HG02678 (cell line): Measurements from ENCODE around the gene MAP3K14.
"Not testable (repeated sequence)": the region's sequence is repeated elsewhere in the genome, so short reads cannot be mapped to it uniquely, and the experiment has no call there.

Experiments
- ATAC-seq: cut with Tn5 transposase; IDR thresholded peaks from one replicate; pipeline ENCODE4 v1.9.1; 2021; ENCODE audit warnings: mild to moderate bottlenecking, moderate library complexity; ENCODE audit not compliant: unreplicated experiment

Gene MAP3K14

DNA sequence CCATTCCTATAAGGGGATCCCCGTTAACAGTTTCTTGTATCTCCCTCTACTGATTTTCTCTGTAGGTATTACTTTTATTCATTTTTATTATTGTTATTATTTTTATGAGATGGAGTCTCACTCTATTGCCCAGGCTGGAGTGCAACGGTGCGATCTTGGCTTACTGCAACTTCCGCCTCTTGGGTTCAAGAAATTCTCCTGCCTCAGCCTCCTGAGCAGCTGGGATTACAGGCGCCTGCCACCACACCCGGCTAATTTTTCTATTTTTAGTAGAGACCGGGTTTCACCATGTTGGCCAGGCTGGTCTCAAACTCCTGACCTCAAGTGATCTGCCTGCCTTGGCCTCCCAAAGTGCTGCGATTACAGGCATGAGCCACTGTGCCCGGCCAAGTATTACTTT, 14.6 kb downstream of the MAP3K14 start:
- not testable (repeated sequence) for ATAC-seq

DNA sequence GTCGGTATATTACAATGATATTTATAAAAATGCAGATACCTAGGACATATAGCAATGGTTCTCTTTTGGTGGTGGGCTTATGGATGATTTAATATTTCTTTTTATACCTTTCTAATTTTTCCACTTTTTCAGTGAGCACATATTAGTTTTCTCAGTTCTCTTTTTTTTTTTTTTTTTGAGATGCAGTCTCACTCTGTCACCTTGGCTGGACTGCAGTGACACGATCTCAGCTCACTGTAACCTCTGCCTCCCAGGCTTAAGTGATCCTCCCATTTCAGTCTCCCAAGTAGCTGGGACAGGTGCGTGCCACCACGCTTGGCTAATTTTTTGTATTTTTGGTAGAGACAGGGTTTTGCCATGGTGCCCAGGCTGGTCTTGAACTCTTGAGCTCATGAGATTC, 15.1 kb downstream of the MAP3K14 start:
- no peak for ATAC-seq

DNA sequence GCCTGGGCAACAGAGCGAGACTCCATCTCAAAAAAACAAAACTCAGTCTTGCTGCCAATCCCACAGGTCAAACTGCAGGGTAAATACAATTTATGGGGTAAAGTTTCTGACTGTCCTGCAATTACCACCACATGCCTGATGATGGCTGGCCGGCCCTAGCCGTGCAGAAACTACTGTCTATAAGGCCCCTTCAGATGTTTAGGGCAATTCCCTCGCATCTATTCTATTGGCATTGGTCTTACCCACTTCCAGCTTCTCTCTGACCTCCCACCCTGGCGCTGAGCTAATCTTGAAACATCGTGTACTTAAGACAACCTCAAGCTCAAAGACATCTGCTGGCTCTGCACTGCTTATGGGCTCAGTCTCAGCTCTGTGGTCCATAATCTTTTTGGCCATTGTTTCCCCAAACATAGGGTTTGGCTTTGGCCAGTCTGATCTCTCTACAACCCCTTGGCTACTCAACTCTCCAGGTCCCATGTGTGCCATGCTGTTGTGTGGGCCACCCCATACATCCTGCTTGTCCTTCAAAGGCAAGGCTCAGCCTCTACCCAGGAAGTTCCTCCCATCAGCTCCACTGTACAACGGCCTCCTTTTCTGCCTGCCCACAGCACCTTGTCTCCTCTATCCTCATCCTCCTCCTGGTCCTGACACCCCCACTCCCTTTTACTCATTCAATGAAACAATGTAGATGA, 16.6 kb downstream of the MAP3K14 start:
- ATAC-seq: no peak

DNA sequence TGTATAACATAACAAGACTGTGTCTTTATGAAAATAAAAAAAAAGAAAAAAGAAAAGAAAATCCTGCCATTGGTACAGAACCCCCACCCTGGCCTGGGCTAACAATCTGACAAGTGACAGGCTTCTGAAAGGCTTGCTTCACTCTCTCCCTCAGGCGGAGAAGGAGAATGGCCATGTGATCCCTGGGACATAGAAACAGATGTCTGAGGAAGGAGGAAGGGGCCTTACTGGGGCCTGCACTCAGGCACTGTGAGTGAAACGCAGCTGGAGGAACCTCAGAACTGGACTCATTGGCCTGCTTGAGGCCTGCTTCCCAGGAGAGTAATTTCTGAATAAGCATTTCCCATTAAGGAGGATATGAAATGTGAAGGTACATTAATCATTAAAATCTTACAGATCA, 17.5 kb downstream of the MAP3K14 start:
- ATAC-seq: no peak

DNA sequence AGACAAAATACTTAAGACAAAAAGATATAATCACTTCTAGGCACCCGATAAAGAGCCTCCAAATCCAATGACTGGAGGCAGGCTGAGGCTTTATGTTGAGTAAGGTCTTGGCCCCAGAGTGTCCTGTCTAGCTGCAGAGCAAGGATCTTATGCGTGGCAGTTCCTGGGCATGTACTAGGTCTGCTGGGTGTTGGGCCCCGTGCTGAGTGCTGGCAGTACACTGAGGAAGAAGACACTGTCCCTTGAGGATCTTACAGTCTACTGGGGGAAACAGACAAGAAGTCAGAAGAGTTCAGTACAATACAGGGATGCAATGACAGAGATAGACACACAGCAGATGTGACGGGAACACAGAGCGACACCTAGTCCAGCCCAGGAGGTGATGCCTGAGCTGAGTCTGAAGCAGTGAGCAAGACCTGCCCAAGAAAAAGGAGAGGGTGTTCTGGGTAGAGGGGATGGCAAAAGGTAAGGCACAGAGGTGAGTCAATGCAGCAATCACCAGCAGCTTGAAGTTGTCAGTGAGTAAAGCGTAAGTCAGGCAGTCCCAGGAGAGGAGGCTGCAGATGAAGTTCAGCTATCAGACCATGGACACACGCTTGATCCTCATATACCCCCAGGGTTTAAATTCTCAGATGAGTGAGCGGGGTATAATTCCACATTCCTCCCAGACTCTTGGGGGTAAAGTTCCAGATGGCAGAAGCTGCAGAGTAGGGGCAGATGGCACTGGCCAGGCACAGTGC, 18.1 kb downstream of the MAP3K14 start:
- ATAC-seq: no peak

DNA sequence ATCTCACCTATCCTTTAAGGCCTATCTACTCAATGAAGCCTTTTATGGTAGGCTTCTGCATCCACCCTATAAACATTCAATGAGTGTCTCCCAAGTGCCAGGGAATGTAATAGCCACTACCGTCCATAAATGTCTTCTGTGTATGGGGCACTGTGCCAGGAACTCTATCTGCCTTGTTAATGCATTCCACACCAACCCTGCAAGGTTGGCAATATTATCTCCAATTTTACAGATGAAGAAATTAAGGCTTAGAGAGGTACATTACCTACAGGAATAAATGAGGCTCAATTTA, 20.0 kb downstream of the MAP3K14 start:
- no peak for ATAC-seq

DNA sequence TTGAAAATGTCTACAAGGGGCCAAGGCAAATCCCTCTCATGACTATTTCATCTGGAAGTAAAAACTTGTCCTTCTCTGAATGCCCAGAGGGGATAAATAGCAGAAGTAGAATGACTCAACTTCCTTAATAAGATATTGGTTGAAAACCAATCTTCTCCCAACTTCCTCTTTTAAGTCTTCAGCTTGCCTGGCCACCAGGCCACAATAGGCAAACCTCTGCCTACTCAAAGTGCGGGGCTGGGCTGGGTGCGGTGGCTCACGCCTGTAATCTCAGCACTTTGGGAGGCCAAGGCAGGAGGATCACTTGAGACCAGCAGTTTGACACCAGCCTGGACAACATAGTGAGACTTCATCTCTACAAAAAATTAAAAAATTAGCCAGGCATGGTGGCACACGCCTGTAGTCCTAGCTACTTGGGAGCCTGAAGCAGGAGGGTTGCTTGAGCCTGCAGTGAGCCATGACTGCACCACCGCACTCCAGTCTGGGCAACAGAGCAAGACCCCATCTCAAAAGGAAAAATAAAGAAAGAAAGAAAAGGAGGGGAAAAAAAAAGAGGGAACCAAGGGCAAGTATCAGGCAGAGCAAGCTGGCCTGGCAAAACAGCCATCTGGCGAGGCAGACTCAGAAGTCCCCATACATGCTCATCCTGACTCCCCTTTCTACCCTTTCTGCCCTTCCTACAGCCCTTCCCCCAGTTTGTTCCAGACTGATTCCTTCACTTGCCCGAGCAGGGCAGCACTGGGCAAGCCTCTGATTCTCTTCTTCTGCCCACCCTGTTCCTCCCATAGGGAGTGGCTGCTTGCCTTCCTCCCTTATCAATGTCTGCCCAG, 20.6 kb downstream of the MAP3K14 start:
- no peak for ATAC-seq

DNA sequence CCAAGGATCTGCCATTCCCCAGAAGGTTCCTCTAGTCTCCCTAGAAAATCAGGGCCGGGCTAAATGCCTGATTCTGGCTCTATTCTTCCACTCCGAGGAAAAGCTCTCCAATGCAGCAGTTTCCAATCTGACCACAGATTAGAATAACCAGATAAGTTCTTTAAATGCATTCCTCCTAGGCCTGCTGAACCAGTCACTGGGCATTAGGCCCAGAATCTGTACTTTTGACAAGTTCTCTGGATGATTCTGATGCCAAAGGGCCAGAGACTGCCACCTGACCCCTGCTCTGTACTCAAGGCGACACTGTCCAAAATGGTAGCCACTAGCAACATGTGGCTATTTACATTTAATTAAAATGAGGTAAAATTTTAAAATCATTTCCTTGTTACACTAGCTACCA, 22.3 kb downstream of the MAP3K14 start:
- ATAC-seq: no peak

DNA sequence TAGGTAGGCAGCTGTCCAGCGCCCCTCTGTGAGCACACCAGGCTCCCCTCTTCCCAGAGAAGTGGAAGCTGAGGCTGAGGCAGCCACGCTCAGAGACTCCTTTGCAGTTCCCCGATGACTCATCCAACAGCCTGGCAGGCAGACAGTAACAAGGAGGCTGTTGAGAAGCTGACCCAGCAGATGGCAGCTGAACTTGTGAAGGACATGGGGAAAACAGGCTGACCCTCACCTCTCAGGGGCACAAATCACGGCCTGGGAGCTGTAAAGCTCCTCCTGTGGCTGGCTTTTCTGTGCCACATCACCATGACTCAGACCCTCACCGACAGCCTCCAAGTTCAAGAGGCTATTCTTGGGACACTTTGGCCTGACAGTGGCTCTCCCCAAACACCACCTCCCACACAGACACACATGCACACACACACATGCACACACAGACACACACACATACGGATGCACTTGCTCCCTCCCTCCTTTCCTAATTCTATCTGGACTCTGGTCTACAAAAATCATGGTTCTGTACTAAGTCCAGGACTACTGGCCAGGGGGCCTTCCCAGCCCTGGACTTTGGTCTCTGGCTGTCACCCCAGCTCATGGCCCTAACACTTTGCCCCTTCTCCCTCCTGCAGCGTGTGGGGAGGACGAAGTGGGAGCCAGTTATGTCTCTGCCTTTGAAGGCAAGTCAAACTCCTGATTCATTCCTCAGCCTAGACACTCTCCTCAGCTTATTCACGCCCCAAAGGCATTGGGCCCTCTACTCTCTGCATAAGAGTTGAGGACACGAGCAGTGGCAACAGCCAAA, 23.2 kb downstream of the MAP3K14 start:
- no peak for ATAC-seq

DNA sequence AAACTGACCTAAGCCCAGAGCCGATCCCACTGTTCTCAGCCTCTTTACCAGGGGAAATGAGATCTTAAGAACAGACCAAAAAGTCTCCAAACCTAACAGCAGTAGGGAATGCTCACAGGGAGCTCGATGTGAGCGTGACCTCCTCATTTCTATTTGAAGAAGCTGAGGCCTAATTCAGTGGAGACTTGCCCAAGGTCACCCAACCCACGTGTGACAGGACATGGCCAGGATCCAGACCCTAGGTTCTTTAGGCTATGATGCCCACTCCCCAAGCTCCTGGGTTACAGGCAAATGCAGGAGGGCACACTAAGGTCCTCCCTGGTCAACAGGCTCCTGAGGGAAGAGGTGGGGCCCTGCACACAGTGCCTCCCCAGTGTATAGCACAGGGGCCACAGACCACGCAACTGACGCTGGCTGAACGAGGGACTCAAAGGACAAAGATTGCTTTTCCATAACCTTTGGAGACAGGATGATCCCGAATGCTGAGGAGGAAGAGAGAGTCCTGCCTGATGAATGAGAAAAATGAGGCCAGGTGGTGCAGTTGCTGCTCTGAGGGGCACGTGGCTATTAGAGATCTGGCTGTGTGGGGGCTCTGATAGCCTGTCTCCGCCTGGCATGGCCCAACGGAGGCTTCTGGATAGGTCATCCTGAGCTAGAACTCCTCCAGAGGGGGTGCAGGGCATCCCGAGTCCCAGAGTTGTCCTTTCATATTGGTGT, 24.0 kb downstream of the MAP3K14 start:
- ATAC-seq: no peak

DNA sequence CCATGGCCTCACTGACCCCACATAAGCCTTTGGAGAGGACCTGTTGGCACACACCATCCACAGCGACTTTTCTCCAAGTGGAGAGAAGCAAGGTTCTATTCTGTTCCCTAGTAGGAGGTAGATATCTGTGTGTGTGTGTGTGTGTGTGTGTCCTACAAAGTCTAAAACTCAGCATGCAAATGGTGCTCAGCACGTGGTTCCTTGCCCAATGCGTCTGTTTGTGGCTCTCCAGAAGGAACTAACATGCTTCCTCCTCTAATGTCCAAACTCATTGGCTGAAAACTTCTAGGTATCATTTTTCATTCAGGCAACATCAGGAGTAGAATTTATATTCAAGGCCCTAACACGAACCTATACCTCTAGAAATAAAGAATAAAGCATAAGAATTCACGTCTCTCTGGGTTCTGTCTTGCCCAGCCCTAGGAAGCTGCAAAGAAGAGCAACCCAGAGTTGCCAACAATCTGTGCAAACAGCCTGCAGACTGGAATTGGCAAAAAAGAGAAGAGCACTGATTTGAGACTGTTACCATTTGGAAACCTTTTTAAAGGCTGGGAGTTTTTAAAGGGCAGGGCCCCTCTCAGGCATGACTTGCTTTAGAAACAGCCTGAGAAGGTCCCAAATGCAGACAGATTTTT, 25.5 kb downstream of the MAP3K14 start:
- no peak for ATAC-seq

DNA sequence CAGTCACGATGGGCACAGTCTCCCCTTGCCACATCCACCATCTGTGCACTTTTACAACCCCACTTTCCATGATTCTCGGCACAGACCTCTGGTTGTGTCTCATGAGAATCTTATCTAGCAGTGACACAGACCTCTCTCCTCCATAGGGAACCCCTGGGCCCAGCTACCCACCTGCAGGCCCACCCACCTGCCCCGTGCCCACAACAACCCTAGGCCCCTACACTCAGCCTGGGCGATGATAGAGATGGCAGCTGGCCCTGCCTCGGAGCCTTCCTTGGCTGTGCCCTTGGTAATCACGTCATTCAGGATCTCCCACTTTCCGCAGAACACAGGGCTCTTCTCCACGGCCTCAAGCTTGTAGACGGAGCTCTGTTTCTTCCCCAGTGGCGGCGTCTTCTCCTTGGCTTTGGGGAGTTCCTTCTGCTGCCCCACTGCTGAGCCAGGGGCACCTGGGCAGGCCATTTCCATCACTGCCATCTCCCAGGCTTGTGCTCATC, 26.5 kb downstream of the MAP3K14 start:
- no peak for ATAC-seq

DNA sequence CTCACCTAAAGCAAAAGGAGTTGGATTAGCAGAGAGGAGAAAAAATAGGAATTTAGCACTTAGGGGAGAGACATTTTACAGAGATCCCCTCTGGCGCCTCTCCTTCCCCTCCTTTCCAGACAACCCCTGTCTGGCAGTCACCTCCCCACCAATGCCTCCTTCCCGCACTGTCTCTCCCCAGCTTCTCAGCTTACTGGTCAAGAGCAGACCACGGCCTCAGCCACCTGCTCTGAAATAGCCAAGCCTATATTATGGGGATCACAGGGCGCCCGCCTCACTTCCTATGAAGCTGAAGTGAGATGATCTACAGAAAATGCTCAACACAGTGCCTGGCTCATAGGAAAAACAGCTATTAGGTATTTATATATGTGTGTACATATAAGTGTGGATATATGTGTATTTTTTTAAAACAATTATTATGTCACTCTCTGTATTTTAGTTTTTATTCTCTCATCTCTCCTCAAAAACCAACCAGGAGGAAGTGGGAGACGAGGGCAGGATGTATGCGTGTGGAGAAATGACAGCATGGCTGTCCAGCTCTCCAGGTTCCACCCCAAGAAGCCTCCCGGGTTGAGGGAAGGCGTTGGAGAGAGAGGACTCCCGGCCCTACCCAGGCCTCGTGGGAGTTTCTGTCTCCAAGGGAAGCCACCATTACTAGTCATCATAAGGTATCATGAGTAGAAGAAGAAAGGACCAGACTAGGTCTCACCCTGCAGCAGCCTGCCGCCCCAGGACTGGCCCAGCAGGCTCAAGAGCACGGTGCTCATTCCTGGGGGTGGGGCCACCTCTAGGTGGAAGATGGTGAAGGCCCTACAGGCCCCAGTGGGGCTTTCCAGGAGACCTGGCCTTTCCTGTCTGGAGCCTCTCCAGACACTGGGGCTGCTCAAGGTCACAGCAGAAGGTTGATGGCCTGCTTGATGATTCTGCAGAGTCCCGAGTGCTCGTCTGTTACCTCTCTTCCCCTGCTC, 27.2 kb downstream of the MAP3K14 start:
- ATAC-seq: no peak

DNA sequence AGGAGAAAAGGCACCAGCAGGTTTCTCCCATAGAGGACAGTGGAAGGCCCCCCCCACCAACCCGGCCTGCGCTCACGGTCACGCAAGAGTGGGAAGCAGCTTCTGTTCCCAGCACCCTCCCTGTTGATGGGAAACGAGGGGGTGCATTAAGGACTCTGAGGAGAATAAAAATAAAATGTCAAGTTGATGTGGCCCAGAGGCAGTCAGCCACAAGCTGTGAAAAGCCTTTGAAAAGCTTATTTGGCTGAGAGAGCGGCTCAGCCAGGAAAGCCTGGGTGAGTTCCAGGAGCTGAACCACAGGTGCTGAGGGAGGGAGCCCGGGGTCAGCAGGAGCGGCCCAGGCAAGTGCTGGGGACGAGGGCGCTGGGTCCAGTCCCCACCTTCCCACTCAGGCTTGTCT, 28.0 kb downstream of the MAP3K14 start:
- no peak for ATAC-seq

DNA sequence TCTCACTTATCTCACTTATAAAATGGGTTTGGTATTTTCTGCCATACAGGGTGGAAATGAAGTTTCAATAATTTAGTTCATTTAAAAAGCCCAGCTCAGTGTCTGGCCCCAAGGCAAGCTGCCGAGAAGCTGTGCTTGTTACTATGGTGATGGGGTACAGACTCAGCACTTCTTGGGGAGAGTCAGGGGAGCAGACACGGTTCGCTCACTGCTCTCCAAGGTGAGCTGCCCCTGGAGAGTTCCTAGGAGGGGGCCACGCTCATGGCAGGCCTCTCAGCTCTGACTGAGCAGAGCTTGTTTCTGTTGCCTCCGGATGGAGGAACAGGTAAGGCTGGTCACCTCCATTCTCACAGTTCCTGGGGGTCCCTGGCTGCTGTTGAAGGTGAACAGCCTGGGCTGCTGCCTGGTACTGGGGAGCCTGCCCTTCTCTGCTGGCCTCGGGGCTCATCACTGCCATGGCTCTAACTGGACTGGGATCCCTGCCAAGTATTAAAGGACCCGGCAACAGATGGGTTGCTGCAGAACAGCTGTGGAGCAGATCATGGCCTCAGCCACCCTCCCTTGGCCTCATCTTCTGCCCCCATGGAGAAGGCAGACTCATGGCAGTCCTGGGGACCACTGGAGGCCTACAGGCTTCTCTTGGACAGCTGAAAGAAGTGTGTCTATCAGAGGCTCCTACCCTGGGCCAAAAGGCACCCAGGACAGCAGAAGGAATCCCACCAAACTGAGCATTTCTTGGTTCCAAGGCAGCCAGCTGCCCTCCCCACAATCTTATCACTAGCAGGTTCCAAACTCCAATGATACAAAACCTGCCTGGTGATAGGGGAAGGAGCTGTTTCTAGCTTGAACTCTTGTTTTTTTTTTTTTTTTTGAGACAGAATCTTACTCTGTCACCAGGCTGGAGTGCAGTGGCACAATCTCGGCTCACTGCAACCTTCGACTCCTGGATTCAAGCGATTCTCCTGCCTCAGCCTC, 29.0 kb downstream of the MAP3K14 start:
- no peak for ATAC-seq

DNA sequence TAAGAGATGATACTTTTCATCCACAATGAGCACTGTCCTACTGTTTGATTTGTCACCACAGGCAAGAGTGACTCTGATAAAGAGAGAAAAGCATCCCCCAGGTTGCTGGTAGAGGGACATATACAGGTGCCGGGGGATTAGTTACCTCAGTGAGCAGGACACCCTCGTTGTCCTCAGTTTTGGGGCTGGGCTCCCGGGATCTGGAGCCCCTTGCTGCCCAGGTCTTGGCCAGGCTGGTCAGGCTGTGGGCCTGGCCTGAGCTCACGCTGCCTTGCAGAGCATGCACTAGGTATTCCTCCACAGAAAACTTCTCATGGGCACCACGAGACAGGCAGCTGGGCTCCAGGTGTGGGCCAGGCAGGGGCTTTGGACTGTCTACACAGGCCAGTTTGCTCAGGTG, 30.5 kb downstream of the MAP3K14 start:
- no peak for ATAC-seq
